ENCODE results near the gene RNF151. TPM values are rescaled to one million over a fixed set of nuclear protein-coding genes. Genes with fewer than 3 reads are reported as not detected.
A peak's percentile ranks its signal among the peaks of the same experiment; 100 is the strongest.

Gene RNF151
- total and polyA plus RNA-seq, 10 of the 15 experiments (the other 5 are each of a cell fraction or from before 2014, with no cell fraction given) = 0.17 to 0.56 TPM; not detected in 8

DNA sequence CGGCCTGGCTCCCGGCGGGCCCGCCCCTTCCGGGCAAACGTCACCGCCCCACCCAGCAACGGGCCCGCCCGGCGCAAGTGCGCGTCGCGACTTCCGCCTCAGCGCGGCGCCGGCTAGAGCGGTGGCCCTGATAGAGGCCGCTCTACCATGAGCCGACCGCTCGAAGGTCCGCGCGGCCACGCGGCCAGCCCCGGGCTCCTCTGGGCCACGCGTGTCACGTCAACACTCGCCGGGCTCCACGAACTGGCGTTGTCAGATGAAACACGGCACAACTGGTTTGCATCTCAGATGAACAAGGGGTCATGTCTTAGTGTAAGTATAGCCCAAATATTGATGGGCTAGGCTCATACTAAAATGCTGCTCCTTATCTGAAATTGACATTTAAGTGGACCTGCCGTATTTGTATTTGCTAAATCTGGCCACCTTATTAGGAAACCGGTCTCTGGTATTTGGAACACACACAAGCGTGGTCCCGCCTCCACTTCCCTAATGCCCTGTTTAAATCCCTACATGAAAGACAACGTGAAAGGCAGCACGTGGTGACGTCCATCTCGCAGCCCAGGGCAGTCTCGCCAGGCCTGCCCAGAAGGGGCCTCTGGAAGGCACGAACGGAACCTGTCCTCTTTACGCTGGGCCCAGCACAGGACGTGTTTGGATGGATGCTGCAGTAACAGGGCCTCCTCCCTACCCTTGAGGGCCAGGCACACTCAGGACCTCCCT lies 43.3 kb downstream of the RNF151 start, which contains the start of gene ZNF598 (continued):
- TF ChIP-seq, protein P1, sequence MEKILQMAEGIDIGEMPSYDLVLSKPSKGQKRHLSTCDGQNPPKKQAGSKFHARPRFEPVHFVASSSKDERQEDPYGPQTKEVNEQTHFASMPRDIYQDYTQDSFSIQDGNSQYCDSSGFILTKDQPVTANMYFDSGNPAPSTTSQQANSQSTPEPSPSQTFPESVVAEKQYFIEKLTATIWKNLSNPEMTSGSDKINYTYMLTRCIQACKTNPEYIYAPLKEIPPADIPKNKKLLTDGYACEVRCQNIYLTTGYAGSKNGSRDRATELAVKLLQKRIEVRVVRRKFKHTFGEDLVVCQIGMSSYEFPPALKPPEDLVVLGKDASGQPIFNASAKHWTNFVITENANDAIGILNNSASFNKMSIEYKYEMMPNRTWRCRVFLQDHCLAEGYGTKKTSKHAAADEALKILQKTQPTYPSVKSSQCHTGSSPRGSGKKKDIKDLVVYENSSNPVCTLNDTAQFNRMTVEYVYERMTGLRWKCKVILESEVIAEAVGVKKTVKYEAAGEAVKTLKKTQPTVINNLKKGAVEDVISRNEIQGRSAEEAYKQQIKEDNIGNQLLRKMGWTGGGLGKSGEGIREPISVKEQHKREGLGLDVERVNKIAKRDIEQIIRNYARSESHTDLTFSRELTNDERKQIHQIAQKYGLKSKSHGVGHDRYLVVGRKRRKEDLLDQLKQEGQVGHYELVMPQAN (conservative IDR thresholded peaks at IDR 0.05) = peak; percentile 77; the same call in 1 of the 2 replicates
- TF ChIP-seq RELA (IDR thresholded peaks at IDR 0.05; ENCODE audit: borderline replicate concordance, partially characterized antibody) (peak; percentile 32), GATAD2B (conservative IDR thresholded peaks at IDR 0.05; ENCODE audit: low read depth) (0 out of 2 replicates have a peak, but pooled peaks have one; percentile 55), POU2F2 (IDR thresholded peaks at IDR 0.05; ENCODE audit: borderline replicate concordance, low read depth, low read length) (peak; percentile 77; the same call in 2 of the 3 replicates), FOS (IDR thresholded peaks at IDR 0.05; ENCODE audit: borderline replicate concordance, extremely low read depth, insufficient read length) (no peak), TCF12 (IDR thresholded peaks at IDR 0.05; ENCODE audit: low read depth, low read length) (0 out of 2 replicates have a peak, but pooled peaks have one; percentile 18), PKNOX1 (IDR thresholded peaks at IDR 0.05) (peak; percentile 39; the same call in 1 of the 2 replicates), CHD4 (IDR thresholded peaks at IDR 0.05) (no peak), TAF1 (IDR thresholded peaks at IDR 0.05; ENCODE audit: borderline replicate concordance, low read depth, low read length) (peak; percentile 59; the same call in 1 of the 2 replicates), ZNF622 (IDR thresholded peaks at IDR 0.05) (no peak), RB1 (IDR thresholded peaks at IDR 0.05; ENCODE audit: borderline replicate concordance) (0 out of 2 replicates have a peak, but pooled peaks have one; percentile 28), REST (IDR thresholded peaks at IDR 0.05; ENCODE audit: low read depth, low read length) (no peak), NR2F1 (conservative IDR thresholded peaks at IDR 0.05) (peak; percentile 68), SMC3 (IDR thresholded peaks at IDR 0.05; ENCODE audit: borderline replicate concordance, low read length) (no peak), CTCF (IDR thresholded peaks at IDR 0.05 in 2 of 3, conservative IDR thresholded peaks at IDR 0.05 in 1 of 3; ENCODE audit: control insufficient read depth in 2 of 3, extremely low read depth in 1 of 3, insufficient read depth in 1 of 3, low read depth in 3 of 3, low read length in 3 of 3) (no peak)
- TF ChIP-seq, protein P2, sequence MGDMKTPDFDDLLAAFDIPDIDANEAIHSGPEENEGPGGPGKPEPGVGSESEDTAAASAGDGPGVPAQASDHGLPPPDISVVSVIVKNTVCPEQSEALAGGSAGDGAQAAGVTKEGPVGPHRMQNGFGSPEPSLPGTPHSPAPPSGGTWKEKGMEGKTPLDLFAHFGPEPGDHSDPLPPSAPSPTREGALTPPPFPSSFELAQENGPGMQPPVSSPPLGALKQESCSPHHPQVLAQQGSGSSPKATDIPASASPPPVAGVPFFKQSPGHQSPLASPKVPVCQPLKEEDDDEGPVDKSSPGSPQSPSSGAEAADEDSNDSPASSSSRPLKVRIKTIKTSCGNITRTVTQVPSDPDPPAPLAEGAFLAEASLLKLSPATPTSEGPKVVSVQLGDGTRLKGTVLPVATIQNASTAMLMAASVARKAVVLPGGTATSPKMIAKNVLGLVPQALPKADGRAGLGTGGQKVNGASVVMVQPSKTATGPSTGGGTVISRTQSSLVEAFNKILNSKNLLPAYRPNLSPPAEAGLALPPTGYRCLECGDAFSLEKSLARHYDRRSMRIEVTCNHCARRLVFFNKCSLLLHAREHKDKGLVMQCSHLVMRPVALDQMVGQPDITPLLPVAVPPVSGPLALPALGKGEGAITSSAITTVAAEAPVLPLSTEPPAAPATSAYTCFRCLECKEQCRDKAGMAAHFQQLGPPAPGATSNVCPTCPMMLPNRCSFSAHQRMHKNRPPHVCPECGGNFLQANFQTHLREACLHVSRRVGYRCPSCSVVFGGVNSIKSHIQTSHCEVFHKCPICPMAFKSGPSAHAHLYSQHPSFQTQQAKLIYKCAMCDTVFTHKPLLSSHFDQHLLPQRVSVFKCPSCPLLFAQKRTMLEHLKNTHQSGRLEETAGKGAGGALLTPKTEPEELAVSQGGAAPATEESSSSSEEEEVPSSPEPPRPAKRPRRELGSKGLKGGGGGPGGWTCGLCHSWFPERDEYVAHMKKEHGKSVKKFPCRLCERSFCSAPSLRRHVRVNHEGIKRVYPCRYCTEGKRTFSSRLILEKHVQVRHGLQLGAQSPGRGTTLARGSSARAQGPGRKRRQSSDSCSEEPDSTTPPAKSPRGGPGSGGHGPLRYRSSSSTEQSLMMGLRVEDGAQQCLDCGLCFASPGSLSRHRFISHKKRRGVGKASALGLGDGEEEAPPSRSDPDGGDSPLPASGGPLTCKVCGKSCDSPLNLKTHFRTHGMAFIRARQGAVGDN (IDR thresholded peaks at IDR 0.05) = peak; percentile 79

Measured in GM12878 (cell line).